HUDEP-2 (cell line): Measurements from ENCODE around the gene SMIM3.

Source experiments
- DNase-seq, 76 experiments: peaks; one replicate each; lab custom pipeline; 2025; ENCODE audit not compliant: unreplicated experiment in 76 of 76; lab: John Stamatoyannopoulos, UW

The SMIM3 gene

DNA sequence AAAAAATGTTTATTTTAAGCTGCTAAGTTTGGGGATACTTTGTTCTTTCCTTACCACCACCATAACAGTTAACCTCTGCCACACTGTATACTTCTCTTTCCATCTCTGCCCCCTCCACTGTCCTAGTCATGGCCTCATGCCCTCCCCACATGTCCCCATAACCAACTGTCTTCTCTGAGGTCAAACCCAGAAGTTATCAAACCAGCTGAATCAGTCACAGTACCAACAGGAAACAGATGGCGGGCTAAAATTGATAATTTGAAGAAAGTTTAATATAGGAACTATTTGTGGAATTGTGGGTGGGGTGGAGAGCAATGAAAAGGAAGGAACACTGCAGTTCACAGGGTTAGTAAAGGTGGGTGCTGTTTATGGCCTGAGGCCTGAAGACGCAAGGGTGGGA lies 14.0 kb upstream of the SMIM3 start:
- DNase-seq, result peak in 1 of 76 experiments; percentile 11

DNA sequence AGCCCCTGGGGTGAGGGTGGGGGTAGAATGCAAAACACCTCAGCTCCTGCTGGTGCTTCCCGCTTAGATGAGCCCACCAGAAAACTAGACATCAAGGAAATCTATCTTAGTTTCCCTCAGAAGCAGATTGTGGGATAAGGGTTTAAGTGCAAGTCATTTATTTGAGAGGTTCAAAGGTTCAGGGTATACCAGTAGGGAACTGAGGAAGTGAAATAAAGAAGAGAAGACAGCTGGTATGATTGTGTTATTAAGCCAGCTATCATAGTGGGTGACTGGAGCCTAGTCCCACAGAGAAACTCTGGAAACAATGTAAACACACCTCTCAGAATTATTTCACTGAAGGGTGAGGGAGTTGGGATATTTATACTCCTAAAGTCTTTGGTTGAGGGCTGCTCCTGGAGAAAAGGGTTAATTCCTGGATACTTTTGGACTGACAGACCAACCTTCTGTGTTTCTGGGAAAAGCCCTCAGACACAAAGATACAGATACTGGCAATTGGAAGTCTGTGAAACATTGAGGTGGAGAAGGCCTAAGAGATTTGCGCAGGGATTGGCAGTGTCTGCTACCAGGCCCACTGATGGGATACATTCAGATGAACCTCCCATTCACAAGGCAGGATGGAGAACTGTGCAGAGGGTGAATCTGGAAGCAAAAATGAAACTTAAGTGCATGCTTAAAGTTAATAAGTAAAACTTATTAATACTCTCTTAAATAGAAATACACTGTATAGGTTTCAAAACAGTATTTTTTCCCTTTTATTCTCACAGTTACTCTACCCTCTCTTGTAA lies 13.4 kb upstream of the SMIM3 start:
- no peak for DNase-seq

DNA sequence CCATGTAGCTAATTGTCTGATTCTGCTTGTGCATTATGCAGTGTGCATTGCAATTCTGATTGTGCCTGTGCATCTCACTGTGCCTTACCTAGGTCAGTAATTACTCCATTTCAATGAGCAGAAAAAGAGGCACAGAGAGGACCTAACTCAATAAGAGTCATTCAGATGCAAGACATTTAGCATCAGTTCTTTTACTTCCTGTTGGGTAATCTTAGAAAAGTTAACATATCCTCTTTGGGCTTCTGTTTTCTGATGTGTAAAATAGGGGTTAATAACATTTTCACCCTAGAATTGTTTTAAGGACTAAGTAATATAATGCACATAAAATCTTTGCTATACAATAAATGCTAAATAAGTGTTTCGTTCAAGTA lies 12.8 kb upstream of the SMIM3 start:
- DNase-seq, result no peak

GRCh38 chr5:150766251-150766650 lies 12.3 kb upstream of the SMIM3 start:
- no peak for DNase-seq

DNA sequence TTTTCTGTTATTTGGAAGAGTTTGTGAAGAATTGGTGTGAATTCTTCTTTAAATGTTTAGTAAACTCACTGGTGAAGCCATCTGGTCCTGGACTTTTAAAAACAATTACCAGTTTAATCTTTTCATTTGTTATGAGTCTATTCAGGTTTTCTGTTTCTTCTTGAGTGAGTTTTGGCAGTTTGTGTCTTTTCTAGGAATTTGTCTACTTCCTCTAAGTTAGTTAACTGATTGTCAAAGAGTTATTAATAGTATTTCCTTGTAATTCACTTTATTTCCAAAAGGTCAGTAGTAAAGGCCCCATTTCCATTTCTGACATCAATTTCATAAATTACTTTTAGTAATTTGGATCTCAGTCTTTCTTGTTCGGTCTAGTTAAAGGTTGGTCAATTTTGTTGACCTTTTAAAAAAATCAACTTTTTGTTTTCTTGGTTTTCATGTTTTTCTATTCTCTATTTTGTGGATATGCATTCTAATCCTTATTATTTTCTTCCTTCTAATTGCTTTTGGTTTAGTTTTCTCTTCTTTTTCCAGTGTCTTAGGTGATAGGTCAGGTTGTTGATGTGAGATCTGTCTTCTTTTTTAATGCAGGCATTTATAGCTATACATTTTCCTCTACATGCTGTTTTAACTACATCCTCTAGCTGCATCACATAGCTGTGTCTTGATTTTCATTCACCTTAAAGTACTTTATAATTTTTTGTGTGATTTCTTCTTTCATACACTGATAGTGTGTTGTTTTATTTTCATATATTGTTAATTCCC lies 7.3 kb upstream of the SMIM3 start:
- no peak for DNase-seq

DNA sequence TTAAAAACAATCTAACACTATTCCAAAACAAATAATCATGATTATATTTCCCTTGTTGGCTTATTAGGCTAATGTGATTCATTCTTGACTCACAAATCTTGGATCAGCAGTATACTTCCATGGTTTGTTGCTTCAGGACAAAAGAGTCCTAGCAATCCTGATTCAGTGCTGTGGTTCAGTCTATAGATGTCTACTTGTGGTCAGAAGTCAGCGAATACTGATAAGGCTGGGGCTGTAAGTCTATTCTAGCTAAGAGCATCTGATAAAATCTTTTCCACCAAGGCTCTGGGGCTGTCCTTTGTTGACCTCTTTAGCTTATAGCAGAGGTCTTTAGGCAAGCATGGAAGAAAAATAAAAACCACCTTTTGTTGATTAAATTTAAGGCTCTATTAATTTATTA lies 4.4 kb upstream of the SMIM3 start:
- DNase-seq, result peak in 20 of 76 experiments; percentile 2 to 60 (median 16)

DNA sequence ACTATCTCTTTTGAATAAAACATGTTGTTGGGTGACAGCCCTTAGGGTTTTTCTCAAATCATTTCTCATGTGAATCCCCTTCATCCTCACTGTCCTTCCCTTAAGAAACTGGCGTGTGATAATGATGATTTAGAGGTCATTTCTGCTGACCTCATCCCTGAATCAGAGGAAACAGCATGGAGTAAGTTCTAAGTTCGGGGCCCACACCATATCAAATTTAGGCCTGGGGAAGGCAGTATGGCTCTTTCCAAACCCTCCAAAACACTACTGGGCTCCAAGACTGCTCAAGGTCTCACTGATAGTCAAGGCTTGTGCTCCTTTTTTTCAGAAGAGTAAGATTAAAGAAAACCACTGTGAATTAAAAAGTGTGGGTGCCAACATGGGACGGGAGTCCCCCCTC lies 872 bp upstream of the SMIM3 start:
- peak in 1 of 76 experiments; percentile 1 for DNase-seq

GRCh38 chr5:150778088-150778516 lies 455 bp upstream of the SMIM3 start:
- no peak for DNase-seq

DNA sequence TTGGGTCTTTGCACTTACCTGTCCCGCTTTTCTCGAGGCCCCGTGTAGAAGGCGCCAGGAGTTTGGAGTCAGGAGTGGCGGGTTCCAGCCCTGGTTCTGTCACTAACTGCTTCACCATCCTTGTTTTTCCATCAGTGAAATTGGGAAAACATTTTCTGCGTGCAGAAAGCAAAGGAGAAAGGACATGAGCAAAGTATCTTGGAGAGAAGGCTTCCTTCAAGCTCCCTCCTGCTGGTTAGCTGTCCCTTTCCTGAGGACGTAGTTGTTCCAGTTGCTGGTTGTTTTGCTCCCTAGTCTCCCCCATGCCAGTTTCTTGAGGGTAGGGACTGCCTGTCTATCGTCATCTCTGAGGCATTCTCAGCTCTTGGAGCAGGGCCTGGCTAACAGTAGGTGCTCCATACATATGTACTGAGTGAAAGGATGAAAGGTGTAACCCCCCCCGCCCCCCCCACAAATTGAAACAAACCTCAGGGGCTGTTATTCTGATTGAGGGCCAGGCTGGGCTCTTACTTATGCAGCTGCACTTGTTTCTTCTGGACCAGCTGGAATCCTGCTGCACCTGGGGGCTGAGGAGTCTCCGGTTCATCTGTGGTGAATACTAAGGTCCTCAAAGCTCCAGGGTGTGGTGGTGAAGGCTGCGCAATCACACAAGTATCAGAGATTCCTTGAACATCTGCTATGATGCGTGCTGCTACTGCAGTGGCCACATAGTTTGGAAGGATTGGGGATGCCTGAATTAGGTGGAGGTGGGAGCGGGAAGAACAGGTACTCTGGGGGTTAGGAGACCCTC lies 1.0 kb downstream of the SMIM3 start:
- DNase-seq, result no peak

DNA sequence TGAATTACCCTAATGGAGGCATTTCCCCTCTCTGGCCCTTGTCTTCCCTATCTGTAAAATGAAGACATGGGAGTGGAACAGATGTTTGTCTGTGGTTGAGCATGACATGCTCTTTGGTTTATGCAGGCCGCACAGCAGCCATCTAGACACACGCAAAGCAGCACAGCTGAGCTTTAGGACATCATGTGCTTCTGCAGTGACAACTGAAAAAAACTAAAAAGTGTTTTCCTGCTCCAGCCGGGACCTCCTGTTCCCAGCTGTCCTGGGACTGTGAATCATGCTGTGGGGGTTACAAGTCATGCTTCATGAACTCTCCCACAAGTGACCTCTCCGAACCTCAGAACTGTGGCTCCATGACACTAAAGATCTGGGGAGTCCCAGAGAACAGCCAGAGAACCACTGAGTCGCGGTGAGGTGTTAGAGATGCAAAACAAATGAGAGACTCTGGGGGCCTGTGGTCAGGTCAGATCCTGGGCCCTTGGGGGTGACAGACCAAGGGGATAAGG lies 1.7 kb downstream of the SMIM3 start:
- DNase-seq, result no peak

- no peak for DNase-seq
Observed at GRCh38 chr5:150780816-150781221, 2.3 kb downstream of the SMIM3 start.

DNA sequence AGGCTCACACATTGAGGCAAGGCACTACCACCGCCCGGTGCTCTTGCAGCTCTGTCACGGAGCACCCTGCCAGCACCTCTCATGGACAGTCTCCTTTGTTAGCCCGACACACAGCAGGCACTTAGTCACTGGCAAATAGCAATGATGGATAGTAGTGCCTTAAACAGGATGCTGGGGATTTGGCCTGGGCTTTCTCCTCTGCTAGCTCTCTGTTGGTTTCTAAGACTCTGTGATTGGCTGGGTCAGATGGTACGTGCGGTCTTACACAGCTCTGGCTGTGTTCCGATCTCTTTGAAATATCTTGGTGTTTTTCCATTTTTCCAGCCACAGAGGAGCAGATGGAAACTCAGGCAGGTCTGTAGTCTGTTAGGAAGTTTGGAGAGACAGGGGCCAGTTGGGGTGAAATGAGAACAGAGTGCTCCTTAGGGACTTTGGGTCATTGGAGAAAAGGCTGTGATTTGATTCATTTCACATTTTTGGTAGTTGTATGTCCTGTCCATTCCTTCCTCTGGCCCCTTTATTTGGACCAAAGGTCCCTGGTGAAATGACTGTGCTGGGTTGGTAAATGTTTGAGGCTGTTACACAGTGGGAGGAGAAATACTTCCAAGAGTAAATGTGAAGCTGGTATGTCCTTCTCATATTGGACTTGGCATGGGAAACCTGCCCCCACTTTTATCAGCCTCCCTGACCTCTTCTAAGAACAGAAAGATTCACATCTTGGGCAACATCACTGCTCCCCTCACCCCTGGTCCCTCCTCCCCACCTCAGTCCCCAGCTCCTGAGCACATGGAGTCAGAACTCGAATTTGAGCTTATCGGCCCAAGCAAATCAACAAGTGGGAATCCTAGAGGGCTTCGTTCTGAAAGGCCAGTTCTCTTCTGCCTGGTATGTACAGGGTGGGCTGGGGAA lies 3.4 kb downstream of the SMIM3 start:
- no peak for DNase-seq

- no peak for DNase-seq
Observed at GRCh38 chr5:150782850-150783249, 4.3 kb downstream of the SMIM3 start.

GRCh38 chr5:150783422-150783928 lies 4.9 kb downstream of the SMIM3 start:
- no peak for DNase-seq

GRCh38 chr5:150785950-150786349 lies 7.4 kb downstream of the SMIM3 start:
- DNase-seq, result no peak

- DNase-seq, result no peak
Observed at GRCh38 chr5:150786876-150787275, 8.3 kb downstream of the SMIM3 start.

DNA sequence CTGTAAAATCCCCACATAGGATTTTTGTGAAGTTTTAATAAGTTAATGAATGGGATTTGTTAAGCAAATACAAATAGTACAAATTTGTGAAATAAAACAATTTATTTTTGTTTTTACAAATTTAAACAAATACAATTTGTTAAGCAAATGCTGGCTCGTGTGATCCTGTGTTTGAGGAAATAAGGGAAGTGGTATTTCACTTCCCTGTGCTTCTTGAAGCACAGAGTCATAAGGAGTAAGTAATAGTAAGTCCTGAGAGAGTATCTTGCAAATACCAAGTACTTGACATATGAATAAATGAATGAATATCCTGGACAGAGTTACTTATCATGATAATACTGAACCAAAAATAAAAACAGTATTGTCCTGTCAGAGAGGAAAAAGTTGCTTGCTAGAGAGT lies 9.1 kb downstream of the SMIM3 start:
- DNase-seq, result no peak

- no peak for DNase-seq
Observed at GRCh38 chr5:150788977-150789376, 10.4 kb downstream of the SMIM3 start.

DNA sequence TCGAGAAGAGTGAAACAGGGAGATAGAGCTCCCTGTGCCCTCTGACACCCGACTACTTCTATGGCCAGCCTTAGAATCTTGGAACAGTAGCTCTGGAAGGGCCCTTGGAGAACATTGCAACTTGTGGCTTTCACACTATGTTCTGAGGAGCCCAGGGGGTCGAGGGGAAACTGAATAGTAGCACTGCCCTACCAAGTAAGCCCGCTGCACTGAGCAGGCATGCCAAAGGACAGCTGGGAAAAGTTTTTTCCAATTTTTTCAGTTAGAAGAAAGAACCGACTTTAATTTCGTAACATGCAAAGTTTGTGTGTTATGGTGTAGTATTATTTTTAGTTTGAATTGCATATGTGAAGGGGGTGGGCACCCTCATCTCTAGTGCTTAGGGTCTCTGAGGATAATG lies 10.9 kb downstream of the SMIM3 start:
- DNase-seq, result no peak
